Esophagus squamous epithelium (tissue), 4 donors: ENCODE data around the gene LILRA6.
"Not testable (repeated sequence)": the region's sequence is repeated elsewhere in the genome, so short reads cannot be mapped to it uniquely, and the experiment has no call there.

Source experiments
- CTCF ChIP-seq, 6 experiments: fragments of 450-650 bp in 4 of 6; fragments of 200-600 bp in 2 of 6; sonication (generic) in 2 of 6; IDR thresholded peaks; one replicate each; pipeline ENCODE4 v1.5.1; 2016 to 2019; ENCODE audit warnings: antibody characterized with exemption in 6 of 6, mild to moderate bottlenecking in 4 of 6, moderate library complexity in 4 of 6
- POLR2A ChIP-seq, 4 donors: fragments of 450-650 bp; IDR thresholded peaks; one replicate each; pipeline ENCODE4 v1.6.1; 2017; ENCODE audit warnings: antibody characterized with exemption in 4 of 4, mild to moderate bottlenecking in 4 of 4, moderate library complexity in 3 of 4

GRCh38 chr19:54194463-54194862 is 48.1 kb downstream of the LILRA6 start:
- TF ChIP-seq CTCF, POLR2A (IDR thresholded peaks at IDR 0.05): not testable (repeated sequence)
